ENCODE results near the gene XRCC5.

XRCC5 gene

DNA sequence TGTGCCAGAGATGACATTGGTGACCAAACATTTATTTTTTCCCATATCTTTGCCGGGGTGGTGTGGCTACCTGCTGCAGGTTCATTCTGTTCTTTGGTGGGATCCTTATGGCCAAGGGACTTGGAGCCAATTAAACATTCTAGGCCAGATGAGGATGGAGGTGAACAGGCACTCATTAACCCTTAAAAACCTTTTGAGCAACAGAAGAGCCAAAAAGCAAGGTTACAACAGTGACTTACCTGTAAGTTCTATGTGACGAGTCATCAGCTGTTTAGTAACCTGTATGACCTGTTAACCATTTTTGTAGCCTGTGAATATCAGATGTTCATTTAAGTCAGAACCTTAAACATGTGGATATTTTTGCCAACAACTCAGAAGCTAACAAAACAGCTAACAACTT, 105.6 kb downstream of the XRCC5 start:
- H3K4me3 ChIP-seq (ENCODE audit: low read length): no peak overlapping the region
- no peak for DNase-seq (ENCODE audit: low read depth)
- TF ChIP-seq, protein P1, sequence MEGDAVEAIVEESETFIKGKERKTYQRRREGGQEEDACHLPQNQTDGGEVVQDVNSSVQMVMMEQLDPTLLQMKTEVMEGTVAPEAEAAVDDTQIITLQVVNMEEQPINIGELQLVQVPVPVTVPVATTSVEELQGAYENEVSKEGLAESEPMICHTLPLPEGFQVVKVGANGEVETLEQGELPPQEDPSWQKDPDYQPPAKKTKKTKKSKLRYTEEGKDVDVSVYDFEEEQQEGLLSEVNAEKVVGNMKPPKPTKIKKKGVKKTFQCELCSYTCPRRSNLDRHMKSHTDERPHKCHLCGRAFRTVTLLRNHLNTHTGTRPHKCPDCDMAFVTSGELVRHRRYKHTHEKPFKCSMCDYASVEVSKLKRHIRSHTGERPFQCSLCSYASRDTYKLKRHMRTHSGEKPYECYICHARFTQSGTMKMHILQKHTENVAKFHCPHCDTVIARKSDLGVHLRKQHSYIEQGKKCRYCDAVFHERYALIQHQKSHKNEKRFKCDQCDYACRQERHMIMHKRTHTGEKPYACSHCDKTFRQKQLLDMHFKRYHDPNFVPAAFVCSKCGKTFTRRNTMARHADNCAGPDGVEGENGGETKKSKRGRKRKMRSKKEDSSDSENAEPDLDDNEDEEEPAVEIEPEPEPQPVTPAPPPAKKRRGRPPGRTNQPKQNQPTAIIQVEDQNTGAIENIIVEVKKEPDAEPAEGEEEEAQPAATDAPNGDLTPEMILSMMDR (conservative IDR thresholded peaks at IDR 0.05; ENCODE audit: low read length): no peak

DNA sequence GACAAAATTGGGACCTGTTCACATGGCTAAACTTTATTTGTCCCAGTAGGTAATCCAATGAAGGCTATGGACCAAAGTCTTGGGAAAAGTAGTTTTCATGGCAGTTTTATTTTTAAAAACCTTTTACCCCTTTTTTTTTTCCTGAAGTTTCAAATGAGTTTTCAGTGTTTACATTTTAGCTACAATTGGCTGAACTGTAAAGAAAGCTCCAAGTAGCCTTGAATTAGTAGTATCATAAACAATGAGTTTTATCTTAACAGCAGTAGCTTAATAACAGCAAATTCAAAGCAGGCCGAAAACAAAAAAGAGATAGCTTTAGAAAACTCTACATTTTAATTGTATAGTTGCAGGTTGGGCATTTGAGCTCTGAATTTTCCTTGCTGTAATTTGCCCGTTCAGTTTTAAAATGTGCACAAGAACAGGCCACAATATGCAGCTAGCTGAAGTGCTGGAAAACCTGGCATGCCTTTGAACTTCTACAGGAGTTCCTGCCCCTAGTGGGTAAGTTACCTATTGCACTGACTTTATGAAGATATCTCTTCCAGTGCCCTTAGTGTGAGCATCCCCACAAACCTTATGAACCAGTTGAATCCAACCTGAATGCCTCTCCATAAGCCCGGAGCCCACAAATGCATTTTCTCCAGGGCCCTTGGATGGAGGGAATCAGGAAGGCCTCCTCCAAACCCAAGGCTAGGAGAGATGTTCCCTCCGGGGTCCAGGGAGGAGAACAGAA, 106.7 kb downstream of the XRCC5 start:
- TF ChIP-seq, protein P1 (conservative IDR thresholded peaks at IDR 0.05; ENCODE audit: low read length): peak; percentile 48
- DNase-seq (ENCODE audit: low read depth): peak; percentile 17
- no peak overlapping the region for H3K4me3 ChIP-seq (ENCODE audit: low read length)

DNA sequence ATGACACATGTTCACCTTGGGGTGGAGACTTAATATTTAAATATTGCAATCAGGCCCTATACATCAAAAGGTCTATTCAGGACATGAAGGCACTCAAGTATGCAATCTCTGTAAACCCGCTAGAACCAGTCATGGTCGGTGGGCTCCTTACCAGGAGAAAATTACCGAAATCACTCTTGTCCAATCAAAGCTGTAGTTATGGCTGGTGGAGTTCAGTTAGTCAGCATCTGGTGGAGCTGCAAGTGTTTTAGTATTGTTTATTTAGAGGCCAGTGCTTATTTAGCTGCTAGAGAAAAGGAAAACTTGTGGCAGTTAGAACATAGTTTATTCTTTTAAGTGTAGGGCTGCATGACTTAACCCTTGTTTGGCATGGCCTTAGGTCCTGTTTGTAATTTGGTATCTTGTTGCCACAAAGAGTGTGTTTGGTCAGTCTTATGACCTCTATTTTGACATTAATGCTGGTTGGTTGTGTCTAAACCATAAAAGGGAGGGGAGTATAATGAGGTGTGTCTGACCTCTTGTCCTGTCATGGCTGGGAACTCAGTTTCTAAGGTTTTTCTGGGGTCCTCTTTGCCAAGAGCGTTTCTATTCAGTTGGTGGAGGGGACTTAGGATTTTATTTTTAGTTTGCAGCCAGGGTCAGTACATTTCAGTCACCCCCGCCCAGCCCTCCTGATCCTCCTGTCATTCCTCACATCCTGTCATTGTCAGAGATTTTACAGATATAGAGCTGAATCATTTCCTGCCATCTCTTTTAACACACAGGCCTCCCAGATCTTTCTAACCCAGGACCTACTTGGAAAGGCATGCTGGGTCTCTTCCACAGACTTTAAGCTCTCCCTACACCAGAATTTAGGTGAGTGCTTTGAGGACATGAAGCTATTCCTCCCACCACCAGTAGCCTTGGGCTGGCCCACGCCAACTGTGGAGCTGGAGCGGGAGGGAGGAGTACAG, 108.1 kb downstream of the XRCC5 start:
- peak; percentile 34 for DNase-seq (ENCODE audit: low read depth)
- TF ChIP-seq, protein P1 (conservative IDR thresholded peaks at IDR 0.05; ENCODE audit: low read length): no peak
- H3K4me3 ChIP-seq (ENCODE audit: low read length): no peak overlapping the region

DNA sequence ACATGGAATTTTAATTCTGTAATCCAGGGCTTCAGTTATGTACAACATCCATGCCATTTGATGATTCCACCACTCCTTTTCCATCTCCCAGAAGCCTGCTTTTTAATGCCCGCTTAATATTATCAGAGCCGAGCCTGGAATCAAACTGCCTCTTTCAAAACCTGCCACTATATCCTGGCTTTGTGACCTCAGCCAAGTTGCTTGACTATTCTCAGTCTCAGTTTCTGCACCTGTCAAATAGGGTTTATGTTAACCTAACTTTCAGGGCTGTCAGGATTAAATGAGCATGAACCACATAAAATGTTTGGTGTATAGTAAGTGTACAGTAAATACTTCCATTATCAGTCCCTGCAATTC, 108.7 kb downstream of the XRCC5 start:
- no peak overlapping the region for H3K4me3 ChIP-seq (ENCODE audit: low read length)
- no peak for DNase-seq (ENCODE audit: low read depth)
- TF ChIP-seq, protein P1 (conservative IDR thresholded peaks at IDR 0.05; ENCODE audit: low read length): no peak

DNA sequence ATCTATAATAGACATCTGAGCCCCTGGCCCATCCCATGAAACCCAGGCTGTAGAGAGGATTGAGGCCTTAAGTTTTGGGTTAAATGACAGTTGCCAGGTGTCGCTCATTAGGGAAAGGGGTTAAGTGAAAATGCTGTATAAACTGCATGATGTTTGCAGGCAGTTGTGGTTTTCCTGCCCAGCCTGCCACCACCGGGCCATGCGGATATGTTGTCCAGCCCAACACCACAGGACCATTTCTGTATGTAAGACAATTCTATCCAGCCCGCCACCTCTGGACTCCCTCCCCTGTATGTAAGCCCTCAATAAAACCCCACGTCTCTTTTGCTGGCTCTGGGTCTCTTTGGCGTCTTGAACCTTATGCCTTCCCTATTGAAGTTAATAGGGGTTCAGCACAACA, 110.7 kb downstream of the XRCC5 start:
- no peak overlapping the region for H3K4me3 ChIP-seq (ENCODE audit: low read length)
- DNase-seq (ENCODE audit: low read depth): no peak
- TF ChIP-seq, protein P1 (conservative IDR thresholded peaks at IDR 0.05; ENCODE audit: low read length): no peak

DNA sequence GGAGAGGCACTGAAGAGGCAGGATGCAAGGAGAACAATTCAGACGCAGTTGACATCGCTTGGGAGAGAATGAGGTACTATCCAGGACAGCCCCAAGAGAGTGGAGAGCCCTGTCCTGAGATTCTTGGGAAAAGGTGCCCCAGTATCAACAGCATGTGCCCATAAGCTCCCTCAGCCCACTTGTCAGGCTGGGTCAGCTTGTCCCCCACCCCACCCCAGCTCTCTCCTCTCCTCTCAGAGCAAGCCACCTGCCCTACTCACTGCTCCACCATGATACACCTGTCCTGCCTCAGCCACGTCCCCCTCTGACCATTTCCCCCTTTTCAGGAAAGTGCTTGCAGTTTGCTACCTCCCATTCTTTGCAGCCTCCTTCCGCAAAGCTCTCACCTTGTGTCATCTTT, 111.8 kb downstream of the XRCC5 start:
- TF ChIP-seq, protein P1 (conservative IDR thresholded peaks at IDR 0.05; ENCODE audit: low read length): no peak
- no peak overlapping the region for H3K4me3 ChIP-seq (ENCODE audit: low read length)
- no peak for DNase-seq (ENCODE audit: low read depth)

All from AG10803 (cell line).